HepG2 (cell line): ENCODE results near the gene ERICH6. TPM values are rescaled to one million over a fixed set of nuclear protein-coding genes. Genes with fewer than 3 reads are reported as not detected.

Source experiments
- ATAC-seq: fragments of 200-7000 bp; cut with Tn5 transposase; 3 replicates; pipeline ENCODE4 v1.9.1; 2020; ENCODE audit warnings: mild to moderate bottlenecking, moderate library complexity
- BruUV-seq: library from RNA; stranded (reverse); fragments of 400-500 nt; replicated peaks from 2 replicates; lab custom pipeline; 2021; lab: Mats Ljungman, UMichigan
- CTCF ChIA-PET: fragments of 300-600 bp; formaldehyde crosslinking; extraction: SDS; loops from one replicate; lab custom pipeline; 2021; ENCODE audit warnings: low total read pairs, inconsistent platforms, low intra/inter-chr PET ratio; lab: Yijun Ruan, JAX
- POLR2A ChIA-PET: fragments of 350-600 bp; sonication (Branson Sonifier 250); formaldehyde crosslinking; loops from one replicate; lab custom pipeline; 2020; ENCODE audit warnings: antibody characterized with exemption, inconsistent platforms; lab: Yijun Ruan, JAX
- DNase-seq: peaks from one replicate; pipeline ENCODE4 v3.0.0-alpha.2; 2015; ENCODE audit warnings: low spot score
- FAIRE-seq: peaks from 3 replicates; lab custom pipeline; 2011; peaks lifted over from hg19 to GRCh38; lab: Jason Lieb, UNC
- H2AFZ ChIP-seq: one replicate; pipeline ENCODE4 v1.6.1; 2011; ENCODE audit warnings: low read length, inconsistent platforms
- H3K27ac ChIP-seq: fragments of 300-600 bp; 3 replicates; pipeline ENCODE4 v1.8.0; 2011; ENCODE audit warnings: mixed run types, mild to moderate bottlenecking, mixed read lengths, low read length, inconsistent platforms; ENCODE audit not compliant: insufficient read depth; ENCODE audit errors: extremely low read length
- H3K27me3 ChIP-seq, 2 experiments: fragments of 200-600 bp in 1 of 2; 2 replicates in 1 of 2; 3 replicates in 1 of 2; pipeline versions ENCODE4 v1.6.0 to v1.8.0; 2011; ENCODE audit warnings: low read length in 2 of 2, mild to moderate bottlenecking in 2 of 2, moderate library complexity in 2 of 2, inconsistent platforms in 1 of 2; ENCODE audit not compliant: insufficient read depth in 2 of 2, control insufficient read depth in 1 of 2
- H3K36me3 ChIP-seq, 2 experiments: fragments of 200-600 bp in 1 of 2; replicated peaks in 1 of 2; 2 replicates in 1 of 2; 3 replicates in 1 of 2; pipeline versions ENCODE4 v1.5.1 to v1.8.0; 2011; ENCODE audit warnings: low read length in 2 of 2, inconsistent platforms in 1 of 2; ENCODE audit not compliant: insufficient read depth in 2 of 2, control insufficient read depth in 1 of 2
- H3K4me1 ChIP-seq: 2 replicates; pipeline ENCODE4 v1.5.1; 2012; ENCODE audit warnings: low read length, inconsistent platforms; ENCODE audit not compliant: insufficient read depth
- H3K4me2 ChIP-seq: 2 replicates; pipeline ENCODE4 v1.6.0; 2011; ENCODE audit warnings: low read depth, low read length, inconsistent platforms
- H3K4me3 ChIP-seq, 3 experiments: fragments of 200-600 bp in 1 of 3; sonication (generic), shearing (Covaris generic) in 1 of 3; replicated peaks in 1 of 3; 2 replicates each; pipeline ENCODE4 v1.5.1; 2011 to 2016; ENCODE audit warnings: low read length in 3 of 3, inconsistent platforms in 2 of 3, low read depth in 2 of 3, mild to moderate bottlenecking in 2 of 3, control low read depth in 1 of 3, mixed read lengths in 1 of 3; ENCODE audit not compliant: insufficient read depth in 1 of 3
- H3K79me2 ChIP-seq: one replicate; pipeline ENCODE4 v1.6.1; 2011; ENCODE audit warnings: low read length, inconsistent platforms; ENCODE audit not compliant: insufficient read depth
- H3K9ac ChIP-seq: 2 replicates; pipeline ENCODE4 v1.6.0; 2011; ENCODE audit warnings: mild to moderate bottlenecking, low read depth, low read length, inconsistent platforms; ENCODE audit not compliant: insufficient read depth
- H3K9me3 ChIP-seq: 2 replicates; pipeline ENCODE4 v1.5.1; 2012; ENCODE audit warnings: mild to moderate bottlenecking, low read length
- H4K20me1 ChIP-seq: 2 replicates; pipeline ENCODE4 v1.6.0; 2011; ENCODE audit warnings: inconsistent platforms, mild to moderate bottlenecking, low read length, moderate library complexity; ENCODE audit not compliant: insufficient read depth
- ARNT ChIP-seq: fragments of 450-650 bp; IDR thresholded peaks from 2 replicates; pipeline ENCODE4 v1.6.1; 2017
- CHD4 ChIP-seq: fragments of 200-600 bp; sonication (generic); IDR thresholded peaks from 2 replicates; pipeline ENCODE4 v1.7.0; 2017; ENCODE audit warnings: mild to moderate bottlenecking, low read length, borderline replicate concordance
- CREB3 ChIP-seq: sonication (generic); formaldehyde crosslinking; IDR thresholded peaks from 2 replicates; pipeline ENCODE4 v1.5.0; 2020; ENCODE audit warnings: missing genetic modification reagents
- DDIT3 ChIP-seq: sonication (generic); formaldehyde crosslinking; IDR thresholded peaks from 2 replicates; pipeline ENCODE4 v1.4.0; 2020; ENCODE audit warnings: mild to moderate bottlenecking, missing genetic modification reagents
- DNMT3B ChIP-seq: conservative IDR thresholded peaks from 2 replicates; pipeline ENCODE4 v1.6.1; 2016; ENCODE audit warnings: missing biosample characterization, control low read depth
- KLF15 ChIP-seq: sonication (generic); formaldehyde crosslinking; IDR thresholded peaks from 2 replicates; pipeline ENCODE4 v1.8.1; 2023; ENCODE audit warnings: borderline replicate concordance, mild to moderate bottlenecking, inconsistent platforms, missing genetic modification reagents, mixed read lengths
- MED1 ChIP-seq: sonication (generic); formaldehyde crosslinking; IDR thresholded peaks from 2 replicates; pipeline ENCODE4 v1.4.0; 2020; ENCODE audit warnings: missing genetic modification reagents
- MEIS1 ChIP-seq: sonication (generic); formaldehyde crosslinking; IDR thresholded peaks from 2 replicates; pipeline ENCODE4 v1.9.0; 2021; ENCODE audit warnings: mild to moderate bottlenecking, missing genetic modification reagents, moderate library complexity, borderline replicate concordance
- MXD1 ChIP-seq: sonication (generic); formaldehyde crosslinking; IDR thresholded peaks from 2 replicates; pipeline ENCODE4 v1.4.0; 2020; ENCODE audit warnings: mild to moderate bottlenecking, missing genetic modification reagents
- NRL ChIP-seq: sonication (generic); formaldehyde crosslinking; IDR thresholded peaks from 2 replicates; pipeline ENCODE4 v1.5.0; 2020; ENCODE audit warnings: missing genetic modification reagents, mild to moderate bottlenecking, moderate library complexity, borderline replicate concordance
- POLR2G ChIP-seq: fragments of 200-400 bp; formaldehyde crosslinking; IDR thresholded peaks from 2 replicates; pipeline ENCODE4 v1.6.1; 2018; ENCODE audit warnings: mild to moderate bottlenecking, low read depth, low read length, moderate library complexity
- TBX3 ChIP-seq: fragments of 450-650 bp; IDR thresholded peaks from 2 replicates; pipeline ENCODE4 v1.6.1; 2017; ENCODE audit warnings: antibody characterized with exemption, mild to moderate bottlenecking, inconsistent platforms, borderline replicate concordance
- TSC22D2 ChIP-seq: sonication (generic); formaldehyde crosslinking; IDR thresholded peaks from 2 replicates; pipeline ENCODE4 v1.5.1; 2020; ENCODE audit warnings: missing genetic modification reagents, mild to moderate bottlenecking, borderline replicate concordance
- ZNF460 ChIP-seq: sonication (generic); formaldehyde crosslinking; IDR thresholded peaks from 2 replicates; pipeline ENCODE4 v1.5.1; 2020; ENCODE audit warnings: missing genetic modification reagents, mild to moderate bottlenecking, borderline replicate concordance
- ZNF629 ChIP-seq: sonication (generic); formaldehyde crosslinking; conservative IDR thresholded peaks from 2 replicates; pipeline ENCODE4 v1.5.0; 2020; ENCODE audit warnings: missing genetic modification reagents
- ZNF652 ChIP-seq: IDR thresholded peaks from 2 replicates; pipeline ENCODE4 v1.6.1; 2016; ENCODE audit warnings: low read depth, borderline replicate concordance
- WGBS: methylation state at CpG from one replicate; pipeline ENCODE4 v1.1.6; 2017; ENCODE audit warnings: low lambda C conversion rate; 5-methylcytosine and 5-hydroxymethylcytosine counted together
- in situ Hi-C: cut with HindIII; loops from 2 replicates; pipeline ENCODE4 v1.10.0; 2017; ENCODE audit warnings: low pct_unique_long_range_greater_than_20kb; ENCODE audit not compliant: extremely low pct_ligation_motif_present
- intact Hi-C: fragments of 100-400 bp; cut with micrococcal nuclease; formaldehyde crosslinking; loops from one replicate; pipeline ENCODE4 v1.10.0; 2022; ENCODE audit not compliant: unreplicated experiment
- polyA plus RNA-seq, 8 experiments: library from polyadenylated mRNA; depleted of rRNA in 3 of 8; stranded (reverse) in 7 of 8; unstranded in 1 of 8; fragments of >200 nt; fragmentation: Illumina TruSeq in 4 of 8; extraction: Trizol in 4 of 8; gene quantifications; 2 replicates each; pipeline versions ENCODE4 v1.2.1 to v1.2.3, GENCODE V29; 2011 to 2016; ENCODE audit warnings: low read depth in 4 of 8, missing spikeins in 1 of 8, mixed read lengths in 1 of 8; ENCODE audit not compliant: insufficient read depth in 1 of 8
- total RNA-seq, 5 experiments: library from RNA; depleted of rRNA; stranded (reverse); fragments of >200 nt; fragmentation: Illumina TruSeq; extraction: Trizol; gene quantifications; 2 replicates each; pipeline ENCODE4 v1.2.3, GENCODE V29; 2016; ENCODE audit warnings: low read depth in 1 of 5
- TF ChIP-seq, protein P1 (sequence below): sonication (generic); formaldehyde crosslinking; IDR thresholded peaks from 2 replicates; pipeline ENCODE4 v1.4.0; 2020; ENCODE audit warnings: mild to moderate bottlenecking, missing genetic modification reagents
- TF ChIP-seq, protein P2 (sequence below): IDR thresholded peaks from 2 replicates; pipeline ENCODE4 v1.6.1; 2016
- TF ChIP-seq, protein P3 (sequence below): IDR thresholded peaks from 2 replicates; pipeline ENCODE4 v1.6.1; 2016; ENCODE audit warnings: mild to moderate bottlenecking, missing biosample characterization, missing genetic modification reagents

ERICH6 gene
- total and polyA plus RNA-seq, 2 of the 13 experiments (the other 11 are each of a cell fraction or from before 2014, with no cell fraction given), result 0.03 TPM; not detected in 1

- in situ Hi-C loops, result loop anchor here (10.0 kb wide), 2 partner anchors 54 to 144 kb away; no protein-coding TSS in a partner anchor
- 53% methylated on average over 3 of the region's 3 CpGs for WGBS
- intact Hi-C loops, result loop anchor here (2.0 kb wide), 1 partner anchor 66 kb away; no protein-coding TSS in a partner anchor
- Histone ChIP-seq H2AFZ (no peak overlapping the region), H3K9ac (no peak overlapping the region), H3K36me3 (no peaks in the 10 kb centered on the region), H3K4me2 (no peak overlapping the region), H4K20me1 (no peaks in the 10 kb centered on the region), H3K79me2 (no peaks in the 10 kb centered on the region), H3K27me3 (no peaks in the 10 kb centered on the region), H3K4me3 (no peak overlapping the region), H3K27ac (no peak overlapping the region), H3K4me1 (peaks cover 31% of the 10 kb centered on the region), H3K9me3 (no peaks in the 10 kb centered on the region)
- POLR2A ChIA-PET, result interaction anchor here (1.8 kb wide), 1 partner anchor 46 kb away, joined by 8 read pairs; no protein-coding TSS in a partner anchor
- CTCF ChIA-PET, result interaction anchor here (1.1 to 2.8 kb wide), 4 partner anchors 43 to 110 kb away, joined by 5 to 21 read pairs (median 9); no protein-coding TSS in a partner anchor
- FAIRE-seq (no peak), DNase-seq (no peak), ATAC-seq (no peak)
- TF ChIP-seq NRL (CRISPR knock-in tag) (no peak), MEIS1 (CRISPR knock-in tag) (no peak), ZNF652 (CRISPR knock-in tag) (no peak), MED1 (CRISPR knock-in tag) (no peak), CREB3 (CRISPR knock-in tag) (no peak), DNMT3B (no peak), TBX3 (no peak), ZNF629 (no peak), DDIT3 (CRISPR knock-in tag) (no peak), MXD1 (CRISPR knock-in tag) (no peak), TSC22D2 (no peak), ZNF460 (no peak), CHD4 (no peak), ARNT (no peak), KLF15 (CRISPR knock-in tag) (no peak), POLR2G (no peak)
- TF ChIP-seq, protein P1, sequence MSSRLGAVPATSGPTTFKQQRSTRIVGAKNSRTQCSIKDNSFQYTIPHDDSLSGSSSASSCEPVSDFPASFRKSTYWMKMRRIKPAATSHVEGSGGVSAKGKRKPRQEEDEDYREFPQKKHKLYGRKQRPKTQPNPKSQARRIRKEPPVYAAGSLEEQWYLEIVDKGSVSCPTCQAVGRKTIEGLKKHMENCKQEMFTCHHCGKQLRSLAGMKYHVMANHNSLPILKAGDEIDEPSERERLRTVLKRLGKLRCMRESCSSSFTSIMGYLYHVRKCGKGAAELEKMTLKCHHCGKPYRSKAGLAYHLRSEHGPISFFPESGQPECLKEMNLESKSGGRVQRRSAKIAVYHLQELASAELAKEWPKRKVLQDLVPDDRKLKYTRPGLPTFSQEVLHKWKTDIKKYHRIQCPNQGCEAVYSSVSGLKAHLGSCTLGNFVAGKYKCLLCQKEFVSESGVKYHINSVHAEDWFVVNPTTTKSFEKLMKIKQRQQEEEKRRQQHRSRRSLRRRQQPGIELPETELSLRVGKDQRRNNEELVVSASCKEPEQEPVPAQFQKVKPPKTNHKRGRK (CRISPR knock-in tag), result no peak
- TF ChIP-seq, protein P2, sequence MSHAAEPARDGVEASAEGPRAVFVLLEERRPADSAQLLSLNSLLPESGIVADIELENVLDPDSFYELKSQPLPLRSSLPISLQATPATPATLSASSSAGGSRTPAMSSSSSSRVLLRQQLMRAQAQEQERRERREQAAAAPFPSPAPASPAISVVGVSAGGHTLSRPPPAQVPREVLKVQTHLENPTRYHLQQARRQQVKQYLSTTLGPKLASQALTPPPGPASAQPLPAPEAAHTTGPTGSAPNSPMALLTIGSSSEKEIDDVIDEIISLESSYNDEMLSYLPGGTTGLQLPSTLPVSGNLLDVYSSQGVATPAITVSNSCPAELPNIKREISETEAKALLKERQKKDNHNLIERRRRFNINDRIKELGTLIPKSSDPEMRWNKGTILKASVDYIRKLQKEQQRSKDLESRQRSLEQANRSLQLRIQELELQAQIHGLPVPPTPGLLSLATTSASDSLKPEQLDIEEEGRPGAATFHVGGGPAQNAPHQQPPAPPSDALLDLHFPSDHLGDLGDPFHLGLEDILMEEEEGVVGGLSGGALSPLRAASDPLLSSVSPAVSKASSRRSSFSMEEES (CRISPR knock-in tag), result no peak
- TF ChIP-seq, protein P3, sequence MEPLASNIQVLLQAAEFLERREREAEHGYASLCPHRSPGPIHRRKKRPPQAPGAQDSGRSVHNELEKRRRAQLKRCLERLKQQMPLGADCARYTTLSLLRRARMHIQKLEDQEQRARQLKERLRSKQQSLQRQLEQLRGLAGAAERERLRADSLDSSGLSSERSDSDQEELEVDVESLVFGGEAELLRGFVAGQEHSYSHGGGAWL (CRISPR knock-in tag), result no peak
- no TSS peak for BruUV-seq
Observed at GRCh38 chr3:150720444-150720843, 16.7 kb upstream of the ERICH6 start.
